ENCODE measurements around the gene TCF21.
"Not testable (repeated sequence)": the region's sequence is repeated elsewhere in the genome, so short reads cannot be mapped to it uniquely, and the experiment has no call there.

The TCF21 gene

DNA sequence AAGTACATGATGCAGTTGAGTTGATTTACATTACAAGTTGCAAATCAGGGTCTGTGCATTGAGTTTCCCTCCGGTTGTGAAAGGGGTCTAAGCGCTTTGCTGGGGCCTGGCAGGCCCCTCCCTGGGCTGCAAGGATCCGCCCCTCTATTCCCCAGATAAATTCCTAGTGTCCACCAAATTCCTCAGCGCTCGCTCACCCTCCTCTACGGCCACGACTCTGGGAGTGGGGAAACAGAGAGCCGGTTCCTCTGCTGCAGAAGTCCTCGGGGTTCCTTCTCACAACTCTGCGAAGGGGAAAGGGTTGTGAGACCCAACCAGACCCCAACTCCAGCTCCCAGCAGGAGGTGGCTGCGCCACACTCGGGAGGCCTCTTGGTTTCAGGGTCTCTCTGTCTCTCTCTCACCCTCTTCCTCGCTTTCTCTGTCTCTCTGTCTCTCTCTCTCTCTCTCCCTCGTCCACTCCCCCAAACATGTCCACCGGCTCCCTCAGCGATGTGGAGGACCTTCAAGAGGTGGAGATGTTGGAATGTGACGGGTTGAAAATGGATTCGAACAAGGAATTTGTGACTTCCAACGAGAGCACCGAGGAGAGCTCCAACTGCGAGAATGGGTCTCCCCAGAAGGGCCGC, at the start of gene TCF21:
Gene TCF21 (plus strand): TSS at position 185 of the 628 bp plus-strand sequence. CDS start 285 bp downstream, at position 470.
- DNase-seq: no peak

DNA sequence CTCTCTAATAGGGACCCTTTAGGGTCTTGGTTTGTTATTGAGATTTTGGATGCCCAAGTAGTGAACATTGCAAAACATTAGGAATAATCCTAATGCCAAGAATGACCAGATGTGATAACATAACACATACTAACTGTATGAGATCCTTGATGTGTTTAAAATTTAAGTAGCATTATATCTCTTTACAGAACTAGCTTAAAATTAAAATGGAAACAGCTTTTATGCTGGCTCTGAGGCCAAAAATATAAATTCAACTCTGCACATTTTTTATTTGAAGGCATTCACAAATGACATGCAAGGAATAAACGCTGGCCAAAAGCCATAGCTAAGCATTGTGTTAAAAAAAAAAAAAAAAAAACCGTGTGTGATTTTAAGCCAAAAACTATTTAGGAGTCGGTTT, 47.7 kb upstream of the TCF21 start:
- no peak for DNase-seq

DNA sequence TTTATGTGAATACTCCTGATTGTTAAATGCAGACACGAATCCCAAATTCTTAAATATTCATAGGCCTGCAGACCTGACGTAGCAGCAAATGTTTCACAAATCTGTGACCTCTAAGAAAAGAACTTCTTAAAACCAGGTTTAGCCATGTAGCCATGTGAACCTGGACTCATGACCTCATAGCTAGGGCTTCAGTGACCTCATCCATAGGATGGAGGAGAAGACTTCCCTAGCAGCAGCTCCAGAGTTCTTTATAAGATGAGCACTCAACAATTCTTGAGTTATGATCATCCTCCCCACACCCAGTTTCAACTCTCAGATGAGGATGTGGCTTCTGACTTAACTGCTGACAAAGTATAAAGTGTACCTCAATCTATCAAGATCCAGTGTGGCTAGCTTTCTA, 45.8 kb upstream of the TCF21 start:
- no peak for DNase-seq

DNA sequence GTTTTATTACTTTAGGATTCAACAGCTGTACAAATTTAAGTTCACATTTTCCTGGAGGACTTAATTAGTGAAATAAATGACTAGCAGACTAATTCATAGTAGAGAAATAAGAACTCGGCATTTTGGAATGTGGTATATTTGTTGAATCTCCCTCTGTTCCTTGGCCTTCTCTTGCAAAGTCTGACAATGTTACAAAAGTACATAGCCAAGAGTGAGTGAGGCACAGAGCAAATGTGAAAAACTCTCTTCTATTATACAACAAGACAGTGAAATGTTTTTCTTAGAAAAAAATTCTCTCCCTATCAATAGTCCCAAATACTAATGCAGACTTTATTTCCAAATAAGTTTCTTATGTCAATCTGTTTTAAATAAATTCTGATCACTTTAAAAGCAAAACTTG, 44.2 kb upstream of the TCF21 start:
- DNase-seq: no peak

DNA sequence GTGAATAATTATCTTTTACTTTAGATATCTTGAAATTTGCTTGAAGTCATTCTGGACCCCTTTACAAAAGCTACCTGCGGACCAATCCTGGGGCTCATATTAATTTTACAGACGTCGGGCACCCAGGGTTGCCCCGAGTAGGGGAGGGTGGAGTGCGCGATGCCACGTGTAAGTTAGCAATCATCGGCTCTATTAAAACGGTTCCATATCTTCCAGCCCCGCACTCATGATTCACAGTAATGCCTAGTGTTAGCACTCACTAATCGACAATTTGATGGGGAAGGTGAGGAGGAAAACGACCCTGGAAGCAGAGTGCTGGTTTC, 34.9 kb upstream of the TCF21 start:
- no peak for DNase-seq

DNA sequence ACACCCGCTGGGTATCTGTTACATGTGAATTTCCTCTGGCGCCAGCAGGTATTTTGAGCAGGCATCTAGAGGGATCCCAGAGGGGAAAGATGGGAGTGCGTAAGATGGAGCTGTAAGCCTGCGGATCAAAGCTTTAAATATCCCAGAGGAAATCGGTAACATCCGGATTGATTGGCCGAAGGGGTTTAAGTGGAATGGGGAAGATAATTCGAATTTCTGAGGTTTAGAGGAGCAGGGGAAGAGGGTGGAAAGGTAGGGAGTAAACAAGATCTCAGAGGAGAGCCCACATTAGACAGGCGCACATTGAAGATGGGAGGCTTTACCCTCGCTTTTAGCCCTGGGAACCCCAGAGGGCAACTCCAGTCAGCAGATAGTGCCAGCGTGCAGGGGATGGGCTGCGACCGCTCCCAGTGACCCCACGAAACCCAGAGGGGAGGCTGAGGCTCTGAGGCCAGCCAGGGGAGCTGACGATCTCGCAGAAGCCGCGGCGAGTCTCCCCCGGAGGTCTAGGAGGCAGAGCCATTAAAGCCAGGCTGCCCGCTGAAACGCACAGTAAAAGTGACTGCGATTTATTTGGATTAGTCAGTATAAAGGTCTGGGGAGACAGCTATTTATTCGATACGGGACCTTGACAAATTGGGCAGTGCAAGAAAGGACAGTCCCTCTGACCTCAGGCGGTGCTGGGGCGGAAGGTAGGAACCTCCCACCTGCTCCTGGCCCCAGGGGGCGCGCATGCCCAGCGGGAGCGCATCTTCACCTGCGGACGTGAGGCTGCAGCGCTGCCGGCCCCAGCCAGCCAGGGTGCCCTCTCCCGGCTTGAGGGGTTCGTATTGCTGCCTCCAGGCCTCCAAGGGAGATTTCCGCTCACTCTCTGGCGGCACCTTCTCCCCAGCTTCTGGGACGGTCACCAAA, 34.3 kb upstream of the TCF21 start:
- no peak for DNase-seq

DNA sequence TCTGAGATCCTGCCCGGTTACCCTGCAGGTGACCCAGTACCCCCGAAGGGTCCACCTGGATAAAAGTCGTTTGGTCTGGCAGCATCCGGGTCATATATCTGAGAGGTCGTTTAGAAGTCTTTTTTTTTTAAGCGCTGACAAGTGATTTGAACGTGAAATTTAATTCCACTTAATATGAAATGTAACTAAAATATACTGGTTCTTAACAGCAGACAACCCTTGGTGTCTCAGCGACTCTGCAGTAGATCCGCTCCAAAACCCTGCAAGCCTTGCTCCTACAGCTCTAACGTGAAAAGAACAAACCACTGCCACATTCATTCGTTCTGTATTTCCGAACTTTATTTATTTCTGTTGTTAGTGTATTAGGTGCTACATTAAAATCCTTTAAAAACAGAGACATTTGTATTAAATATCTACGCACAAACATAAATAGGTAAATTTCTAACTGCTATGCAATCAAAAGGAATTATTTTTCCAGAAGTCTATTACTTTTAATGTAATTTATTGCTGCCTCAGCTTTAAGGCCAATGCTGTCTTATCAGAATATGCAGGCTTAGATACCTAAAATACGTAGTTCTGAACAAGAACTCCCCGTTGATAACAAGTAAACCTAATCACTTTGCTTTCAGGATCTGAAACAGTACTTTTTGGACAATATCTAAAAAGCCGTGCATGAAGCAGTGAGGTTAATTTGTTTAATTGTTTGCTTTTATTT, 33.5 kb upstream of the TCF21 start:
- no peak for DNase-seq

DNA sequence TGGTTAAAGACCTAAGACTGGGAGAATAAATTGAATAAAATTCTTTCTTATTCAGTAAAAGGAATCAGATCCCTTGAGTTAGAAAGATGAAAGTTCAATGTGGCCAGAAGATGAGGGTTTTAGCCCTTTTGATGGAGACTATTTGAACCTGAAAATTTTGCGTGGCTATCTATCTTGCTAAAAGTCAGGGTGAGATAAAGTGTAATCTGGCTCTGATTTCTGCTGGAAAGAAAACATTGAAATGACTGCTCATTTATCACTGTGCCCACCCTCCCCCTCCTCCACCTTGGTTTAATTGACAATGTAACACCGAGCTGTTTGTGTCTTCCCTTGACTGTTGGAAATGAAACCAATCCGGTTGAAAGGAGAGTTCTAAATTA, 32.9 kb upstream of the TCF21 start:
- DNase-seq: no peak

DNA sequence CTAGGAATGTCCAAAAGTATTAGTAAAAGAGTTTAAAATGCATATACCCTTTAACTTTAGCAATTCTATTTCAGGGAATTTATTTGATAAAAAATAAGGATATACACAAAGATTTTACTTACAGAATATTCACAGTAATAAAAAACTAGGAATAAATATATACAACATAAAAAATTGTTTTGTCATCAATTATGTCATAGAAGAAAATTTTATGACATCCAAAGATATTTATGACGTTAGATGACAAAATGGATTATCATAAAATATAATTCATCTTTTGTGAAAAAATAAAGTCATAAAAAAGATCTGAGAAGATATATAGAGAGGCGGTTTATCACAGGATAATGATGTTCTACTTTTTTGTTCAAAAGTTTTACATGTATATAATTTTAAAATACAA, 32.0 kb upstream of the TCF21 start:
- no peak for DNase-seq

DNA sequence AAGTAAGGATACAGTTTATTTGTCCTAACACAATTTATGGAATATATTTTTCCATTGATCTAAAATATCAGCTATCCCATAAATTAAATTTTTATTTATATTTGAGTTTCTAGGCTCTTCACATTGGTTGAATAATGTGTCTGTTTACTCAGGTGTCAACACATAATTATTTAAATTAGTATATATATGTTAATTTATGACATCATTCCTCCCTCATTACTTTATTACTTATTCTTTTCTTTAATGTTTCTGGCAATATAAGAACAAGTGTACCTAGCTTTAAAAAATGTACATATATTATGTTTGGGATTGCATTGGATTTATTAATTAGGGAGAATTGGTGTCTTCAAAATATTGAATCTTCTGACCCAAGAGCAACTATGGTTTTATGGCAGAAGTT, 31.2 kb upstream of the TCF21 start:
- DNase-seq: no peak

DNA sequence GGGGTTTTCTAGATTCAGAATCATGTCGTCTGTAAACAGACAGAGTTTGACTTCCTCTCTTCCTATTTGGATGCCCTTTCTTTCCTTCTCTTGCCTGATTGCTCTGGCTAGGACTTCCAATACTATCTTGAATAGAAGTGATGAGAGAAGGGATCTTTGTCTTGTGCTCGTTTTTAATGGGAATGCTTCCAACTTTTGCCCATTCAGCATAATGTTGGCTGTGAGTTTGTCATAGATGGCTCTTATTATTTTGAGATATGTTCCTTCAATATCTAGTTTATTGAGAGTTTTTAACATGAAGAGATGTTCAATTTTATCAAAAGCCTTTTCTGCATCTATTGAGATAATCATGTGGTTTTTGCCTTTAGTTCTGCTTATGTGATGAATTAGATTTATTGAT, 27.6 kb upstream of the TCF21 start:
- not testable (repeated sequence) for DNase-seq

DNA sequence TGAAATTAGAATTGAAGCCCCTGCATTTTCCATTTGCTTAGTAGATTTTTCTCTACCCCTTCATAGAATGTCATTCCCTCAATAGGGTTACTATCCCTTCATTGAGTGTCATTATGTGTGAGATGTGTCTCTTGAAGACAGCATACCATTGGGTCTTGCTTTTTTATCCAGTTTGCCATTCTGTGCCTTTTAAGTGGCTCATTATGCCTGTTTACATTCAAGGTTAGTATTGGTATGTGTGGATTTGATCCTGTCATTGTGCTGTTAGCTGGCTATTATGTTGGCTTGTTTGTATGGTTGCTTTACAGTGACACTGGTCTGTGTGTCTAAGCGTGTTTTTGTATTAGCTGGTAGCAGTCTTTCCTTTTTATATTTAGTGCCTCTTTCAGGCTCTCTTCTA, 25.7 kb upstream of the TCF21 start:
- DNase-seq: no peak

DNA sequence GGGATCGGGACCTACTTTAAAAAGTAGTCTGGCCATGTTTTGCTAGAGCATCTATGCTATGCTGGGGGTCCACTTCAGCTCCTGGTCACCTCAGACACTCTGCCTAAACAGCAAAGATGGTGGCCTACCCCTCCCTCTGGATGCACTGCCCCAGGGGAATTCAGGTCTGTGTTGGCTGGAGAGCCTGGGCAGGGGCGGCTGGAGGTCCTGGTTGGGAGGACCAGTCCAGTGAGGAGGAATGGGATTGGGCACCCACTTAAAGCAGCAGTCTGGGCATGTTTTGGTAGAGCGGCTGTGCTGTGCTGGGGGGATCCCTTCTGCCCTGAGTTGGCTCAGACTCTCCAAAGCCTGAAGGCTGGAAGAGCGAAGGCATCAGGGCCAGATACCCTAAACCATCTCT, 23.2 kb upstream of the TCF21 start:
- no peak for DNase-seq

DNA sequence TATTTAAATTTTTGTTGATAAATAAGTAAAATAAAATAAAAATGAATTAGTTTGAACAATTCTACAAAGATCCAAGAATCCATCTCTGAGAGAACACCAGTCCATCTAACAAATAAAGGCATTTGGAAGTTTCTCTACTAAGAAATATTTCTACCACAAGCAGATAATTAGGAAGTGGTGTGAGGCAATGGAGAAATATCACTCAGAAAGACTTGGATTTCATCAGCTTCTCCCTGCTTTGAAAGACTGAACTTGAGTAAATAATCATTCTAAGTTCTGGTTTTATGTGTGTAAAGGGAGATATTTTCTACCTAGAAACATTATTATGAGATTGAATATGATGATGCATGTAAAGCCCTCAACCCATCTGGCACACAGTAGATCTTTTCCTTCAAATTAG, 17.8 kb upstream of the TCF21 start:
- DNase-seq: no peak

DNA sequence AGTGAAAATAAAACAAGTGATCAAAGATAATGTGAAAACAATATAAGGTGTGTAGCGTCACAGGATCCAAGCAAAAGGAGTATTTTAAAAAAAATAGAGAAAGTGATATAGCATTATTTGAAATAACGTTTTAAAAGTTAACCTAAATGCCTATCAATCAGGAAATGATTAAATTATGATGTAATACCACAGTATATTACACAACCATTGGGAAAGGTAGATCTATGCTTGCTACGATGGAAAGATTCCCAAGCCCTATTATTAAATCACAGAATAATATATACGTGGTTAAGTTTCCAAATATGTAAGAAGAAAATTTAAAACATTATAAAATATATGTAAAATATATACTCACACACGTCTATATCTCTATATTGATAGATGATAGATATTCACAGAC, 15.4 kb upstream of the TCF21 start:
- no peak for DNase-seq

DNA sequence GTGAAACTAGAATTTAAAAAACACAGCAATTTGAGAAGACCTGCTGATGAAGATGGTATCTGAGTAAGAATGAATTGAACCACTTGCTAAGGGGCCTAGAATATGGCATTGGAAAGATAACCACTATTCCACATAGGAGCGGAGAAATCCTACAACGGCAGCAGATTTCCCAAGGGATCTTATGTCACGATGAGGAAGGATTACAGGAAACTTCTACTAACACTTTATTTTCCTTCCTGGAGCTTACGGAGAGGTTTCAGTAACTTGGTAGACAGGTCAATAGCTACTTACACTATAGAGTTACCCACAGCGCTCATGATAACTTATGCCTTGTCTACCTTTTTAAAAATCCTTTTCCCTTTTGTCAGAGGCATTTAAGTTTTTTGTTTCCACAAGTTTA, 11.8 kb upstream of the TCF21 start:
- no peak for DNase-seq

DNA sequence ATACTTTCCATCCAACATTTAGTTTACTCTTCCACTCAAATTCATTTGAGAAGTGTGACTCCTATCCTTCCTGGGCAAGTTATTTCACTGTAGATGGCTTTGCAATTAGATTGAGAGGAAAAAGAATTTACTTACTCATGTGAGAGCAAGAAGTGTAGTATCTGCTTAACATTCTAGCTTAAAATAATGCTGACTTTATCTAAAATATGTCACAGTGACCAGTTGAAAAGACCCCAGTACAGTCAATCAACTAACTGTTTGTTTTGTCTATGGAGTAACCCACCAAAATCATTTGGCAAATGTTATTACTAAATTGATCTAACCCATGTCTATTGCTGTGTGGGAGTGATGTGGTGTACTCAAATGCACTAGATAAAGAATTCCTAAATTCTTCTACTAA, 8.9 kb upstream of the TCF21 start:
- DNase-seq: no peak

DNA sequence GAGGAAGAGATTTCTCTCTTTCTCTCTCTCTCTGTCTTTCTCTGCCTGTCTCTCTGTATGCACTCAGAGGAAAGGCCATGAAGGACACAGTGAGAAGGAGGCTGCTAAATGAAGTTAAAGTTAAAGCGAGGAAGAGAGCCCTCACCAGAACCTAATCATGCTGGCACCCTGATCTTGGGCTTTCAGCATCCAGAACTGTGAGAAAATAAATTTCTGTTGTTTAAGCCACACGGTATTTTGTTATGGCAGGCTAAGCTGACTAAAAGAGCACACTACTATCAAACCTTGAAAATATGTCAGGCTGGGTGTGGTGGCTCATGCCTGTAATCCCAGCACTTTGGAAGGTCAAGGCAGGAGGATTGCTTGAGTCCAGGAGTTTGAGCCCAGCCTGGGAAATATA, 8.0 kb upstream of the TCF21 start:
- no peak for DNase-seq

DNA sequence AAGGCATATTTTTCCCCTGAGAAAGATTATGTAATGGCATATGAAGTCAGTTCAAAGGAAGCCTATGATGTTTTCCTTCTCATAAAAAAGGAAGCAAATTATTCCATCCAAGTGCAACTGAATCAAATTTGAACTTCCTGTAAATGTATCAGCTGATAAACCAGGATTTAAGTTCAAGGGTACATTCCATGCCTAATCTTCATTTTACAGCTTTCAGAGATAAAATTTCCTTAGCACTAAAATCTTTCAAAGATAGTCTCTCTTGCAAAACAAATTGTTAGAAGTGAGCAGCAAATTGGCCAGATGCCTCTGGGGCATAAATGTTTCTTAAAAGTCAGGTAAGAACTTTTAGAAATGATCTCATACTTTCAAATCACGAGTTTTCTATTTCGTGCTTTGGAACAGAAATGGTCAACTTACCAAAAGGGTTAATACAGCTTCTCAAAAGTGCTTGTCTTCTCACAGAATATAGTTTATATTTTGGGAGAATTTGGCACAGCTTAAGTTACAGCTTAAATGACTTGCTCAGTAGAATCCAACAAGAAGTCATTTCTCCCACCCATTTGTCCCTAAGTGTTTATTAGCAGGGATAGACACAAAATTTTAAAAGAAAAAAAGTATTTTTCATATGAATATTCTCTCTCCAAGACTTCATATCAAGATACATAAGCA, 2.7 kb upstream of the TCF21 start:
- DNase-seq: no peak

DNA sequence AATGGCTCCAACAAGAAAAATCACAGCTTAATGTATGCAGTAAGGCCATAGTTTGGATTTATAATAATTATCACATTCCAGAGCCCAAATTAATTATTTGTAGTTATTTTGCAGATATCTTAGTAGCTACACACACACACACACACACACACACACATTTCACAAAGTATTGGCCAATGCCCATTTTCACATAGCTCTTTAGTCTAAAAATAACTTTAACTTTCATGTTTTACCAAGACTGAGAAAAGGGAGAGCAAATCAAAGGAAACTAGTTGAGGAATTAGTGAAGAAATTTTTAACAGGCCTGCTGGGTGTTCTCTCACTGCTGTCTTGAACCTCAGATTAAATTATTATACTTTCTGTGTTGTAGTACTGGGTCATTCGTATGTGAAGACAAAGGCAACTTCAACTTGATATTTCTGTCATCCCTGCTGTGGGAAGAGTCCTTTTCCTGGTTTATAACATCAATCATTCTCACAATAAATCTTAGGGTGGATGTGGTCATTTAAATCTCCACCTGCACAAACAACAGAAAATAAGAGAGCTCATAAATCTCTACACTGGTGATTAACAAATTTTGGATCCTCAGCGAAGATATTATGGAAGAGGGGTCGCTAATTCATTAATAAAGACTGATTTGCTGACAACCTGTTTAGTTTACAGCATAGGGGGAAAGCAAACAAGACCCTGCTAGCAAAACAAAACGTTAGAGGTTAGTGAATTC, 1.6 kb upstream of the TCF21 start:
- DNase-seq: no peak

DNA sequence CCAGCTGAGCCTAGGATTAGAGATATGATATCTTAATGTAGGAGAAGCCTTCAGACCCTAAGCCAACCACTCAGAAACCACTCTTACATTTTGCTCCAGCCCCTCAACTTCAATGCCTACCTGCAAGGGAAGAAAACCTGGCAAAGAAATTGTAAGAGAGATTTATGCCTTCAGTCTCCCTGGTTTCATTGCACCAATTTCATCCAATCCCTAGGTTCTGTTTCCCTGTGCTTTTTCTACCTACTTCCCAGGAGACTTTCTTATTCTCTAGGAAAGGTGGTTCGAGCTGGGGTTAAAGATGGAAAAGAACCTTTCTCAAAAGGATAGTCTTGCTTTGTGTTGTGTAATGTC, 1.1 kb upstream of the TCF21 start:
- no peak for DNase-seq

DNA sequence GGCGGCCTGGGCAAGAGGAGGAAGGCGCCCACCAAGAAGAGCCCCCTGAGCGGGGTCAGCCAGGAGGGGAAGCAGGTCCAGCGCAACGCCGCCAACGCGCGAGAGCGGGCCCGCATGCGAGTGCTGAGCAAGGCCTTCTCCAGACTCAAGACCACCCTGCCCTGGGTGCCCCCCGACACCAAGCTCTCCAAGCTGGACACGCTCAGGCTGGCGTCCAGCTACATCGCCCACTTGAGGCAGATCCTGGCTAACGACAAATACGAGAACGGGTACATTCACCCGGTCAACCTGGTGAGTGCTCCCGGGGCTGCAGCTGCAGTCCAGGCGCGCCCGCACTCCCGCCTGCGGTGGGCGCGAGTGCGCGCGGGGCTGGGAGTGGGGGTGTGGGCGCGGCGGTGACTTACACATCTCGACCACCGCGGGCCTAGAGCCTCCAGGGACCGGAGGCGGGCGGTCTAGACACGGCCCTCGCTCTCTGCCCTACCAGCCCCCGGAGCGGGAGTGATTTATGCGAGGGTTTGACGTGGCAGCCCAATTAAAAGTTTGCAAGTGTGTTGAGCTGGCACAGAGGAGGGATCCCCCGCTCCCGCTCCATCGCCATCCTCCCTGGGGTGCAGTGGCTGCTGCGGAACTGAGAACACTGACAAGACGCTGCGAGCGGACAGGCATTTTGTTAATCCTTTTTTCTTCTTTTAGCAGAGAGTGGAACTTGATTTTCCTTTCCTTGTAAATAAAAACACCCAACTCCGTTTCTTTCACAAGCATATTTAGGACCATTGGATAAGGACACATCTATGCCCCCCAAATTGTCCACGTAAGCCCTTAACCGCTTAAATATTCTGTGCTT, 867 bp downstream of the TCF21 start:
- DNase-seq: no peak
